Stimulated activated naive CD4-positive, alpha-beta T cell treated with Interleukin-2 at 50 U/mL for 16 hours (primary cell): Measurements from ENCODE around the gene ADAMTSL5.

Experiments
- DNase-seq: peaks from one replicate; lab custom pipeline; 2025; lab: John Stamatoyannopoulos, UW

The ADAMTSL5 gene

DNA sequence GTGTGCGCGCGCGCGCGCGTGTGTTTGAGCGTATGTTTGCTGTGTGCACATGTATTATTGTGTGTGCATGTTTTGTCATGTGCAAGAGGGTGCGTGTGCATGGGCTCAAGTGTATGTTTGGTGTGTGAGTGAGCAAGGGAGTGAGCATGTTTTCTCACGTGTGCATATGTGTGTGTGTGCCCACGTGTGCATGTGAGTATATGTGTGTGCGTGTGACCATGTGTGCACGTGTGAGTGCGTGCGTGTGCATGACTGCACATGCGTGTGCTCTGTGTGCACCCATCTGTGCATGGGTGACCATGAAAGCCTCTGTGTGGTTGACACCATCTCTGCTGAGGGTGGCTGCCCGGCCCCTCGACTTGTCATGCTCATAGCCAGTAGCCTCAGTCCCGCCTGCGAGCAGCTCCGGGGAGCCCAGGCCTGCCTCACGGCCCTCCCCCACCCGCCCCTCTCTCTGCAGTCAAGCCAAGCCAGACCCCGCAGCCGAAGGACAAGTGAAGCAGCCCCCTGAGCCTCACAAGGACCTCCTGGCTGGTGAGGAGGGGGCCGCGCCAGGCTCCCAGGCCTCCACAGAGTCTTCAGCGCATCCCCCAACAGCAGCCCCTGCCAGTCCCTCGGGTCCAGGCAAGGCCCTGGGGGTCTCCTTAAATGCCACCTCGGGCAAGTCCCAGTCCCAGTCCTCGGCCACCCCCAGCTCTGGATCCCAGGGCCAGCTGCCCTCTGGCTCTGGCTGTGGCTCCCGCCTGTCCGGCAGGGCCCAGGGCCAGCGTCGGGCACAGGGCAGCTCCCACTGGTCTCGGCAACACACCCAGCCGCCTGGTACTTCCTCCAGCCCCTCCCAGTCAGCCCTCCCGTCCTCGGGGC lies 15.9 kb downstream of the ADAMTSL5 start:
- DNase-seq: no peak

DNA sequence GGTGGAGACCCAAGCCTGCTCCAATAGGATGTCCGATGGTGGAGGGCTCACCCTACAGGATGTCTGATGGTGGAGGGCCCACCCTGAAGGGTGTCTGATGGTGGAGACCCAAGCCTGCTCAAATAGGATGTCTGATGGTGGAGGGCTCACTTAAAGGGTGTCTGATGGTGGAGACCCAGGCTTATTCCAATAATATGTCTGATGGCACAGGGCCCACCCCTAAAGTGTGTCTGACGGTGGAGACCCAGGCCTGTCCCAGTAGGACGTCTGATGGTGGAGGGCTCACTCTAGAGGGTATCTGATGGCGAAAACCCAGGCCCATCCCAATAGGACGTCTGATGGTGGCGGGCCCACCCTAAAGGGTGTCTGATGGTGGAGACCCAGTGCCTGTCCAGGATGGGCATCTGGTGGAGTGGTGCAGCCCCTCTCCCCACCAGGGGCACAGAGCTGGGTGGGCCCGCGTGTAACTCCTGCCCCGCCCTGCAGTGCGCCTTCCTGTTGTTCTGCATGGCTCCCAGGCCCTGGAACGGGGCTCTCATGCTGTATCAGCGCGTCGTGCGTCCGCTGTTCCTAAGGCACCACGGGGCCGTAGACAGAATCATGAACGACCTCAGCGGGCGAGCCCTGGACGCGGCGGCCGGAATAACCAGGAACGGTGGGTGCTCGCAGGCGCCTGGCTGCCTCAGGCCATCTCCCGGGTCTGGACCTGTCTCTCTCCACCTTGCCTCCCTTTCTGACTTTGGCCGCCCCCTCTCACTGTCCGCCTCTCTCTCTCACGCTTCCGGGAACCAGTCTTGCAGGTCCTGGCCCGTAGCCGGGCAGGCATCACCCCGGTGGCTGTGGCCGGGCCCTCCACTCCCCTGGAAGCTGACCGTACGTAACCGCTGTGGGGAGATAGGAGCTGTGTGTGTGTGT lies 16.8 kb downstream of the ADAMTSL5 start:
- DNase-seq: no peak

DNA sequence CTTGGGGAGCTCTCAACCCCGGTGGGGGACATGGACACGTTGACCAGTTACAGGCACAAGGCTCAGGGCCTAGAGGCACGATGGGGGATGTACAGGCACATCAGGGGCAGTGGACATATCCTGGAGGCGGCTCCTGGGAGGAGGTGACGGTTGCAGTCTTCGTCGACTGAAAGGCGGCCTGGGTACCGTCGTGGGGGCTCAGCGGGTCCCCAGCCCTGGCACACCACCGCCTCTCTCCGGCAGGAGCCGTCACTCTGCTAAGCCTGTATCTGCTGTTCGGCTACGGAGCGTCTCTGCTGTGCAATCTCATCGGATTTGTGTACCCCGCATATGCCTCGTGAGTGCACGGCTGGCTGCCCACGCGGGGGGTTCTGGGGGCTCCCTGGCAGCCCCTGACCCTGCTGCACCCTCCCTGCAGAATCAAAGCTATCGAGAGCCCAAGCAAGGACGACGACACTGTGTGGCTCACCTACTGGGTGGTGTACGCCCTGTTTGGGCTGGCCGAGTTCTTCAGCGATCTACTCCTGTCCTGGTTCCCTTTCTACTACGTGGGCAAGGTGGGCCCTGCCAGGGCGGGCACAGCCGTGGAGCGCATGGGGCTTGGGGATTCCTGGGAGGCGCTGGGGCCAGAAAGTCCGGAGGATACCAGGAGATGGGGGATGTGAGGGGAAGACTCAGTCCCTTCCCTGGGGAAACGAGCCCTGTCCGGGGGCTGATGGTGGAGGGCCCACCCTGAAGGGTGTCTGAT lies 17.6 kb downstream of the ADAMTSL5 start:
- DNase-seq: no peak

DNA sequence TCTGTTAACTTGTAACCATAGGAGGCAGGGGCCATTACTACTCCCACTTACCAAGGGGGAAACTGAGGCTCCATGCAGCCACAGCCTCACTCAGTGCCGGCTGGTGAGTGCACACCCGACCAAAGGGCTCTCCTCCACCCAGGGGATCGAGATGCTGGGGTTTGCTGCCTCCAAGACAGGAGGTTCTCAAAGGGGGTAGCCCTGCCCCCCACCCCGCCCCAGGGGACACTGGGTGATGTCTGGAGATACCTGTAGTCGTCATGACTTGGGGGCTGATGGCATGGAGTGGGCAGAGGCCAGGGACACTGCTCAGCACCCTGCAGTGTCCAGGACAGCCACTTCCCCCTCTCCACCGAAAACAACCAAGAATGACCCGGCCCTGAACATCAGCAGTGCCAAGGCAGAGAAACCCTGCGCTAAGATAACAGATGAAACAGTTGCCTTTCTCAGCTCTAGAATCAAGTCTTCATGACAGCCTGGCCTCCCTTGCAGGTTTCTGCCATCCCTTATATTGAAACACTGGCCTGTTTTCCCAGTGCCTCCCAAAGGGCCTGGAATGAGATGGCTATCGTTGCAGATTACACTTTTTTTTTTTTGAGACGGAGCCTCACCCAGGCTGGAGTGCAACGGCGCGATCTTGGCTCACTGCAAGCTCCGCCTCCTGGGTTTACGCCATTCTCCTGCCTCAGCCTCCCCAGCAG lies 18.6 kb downstream of the ADAMTSL5 start:
- DNase-seq: no peak

DNA sequence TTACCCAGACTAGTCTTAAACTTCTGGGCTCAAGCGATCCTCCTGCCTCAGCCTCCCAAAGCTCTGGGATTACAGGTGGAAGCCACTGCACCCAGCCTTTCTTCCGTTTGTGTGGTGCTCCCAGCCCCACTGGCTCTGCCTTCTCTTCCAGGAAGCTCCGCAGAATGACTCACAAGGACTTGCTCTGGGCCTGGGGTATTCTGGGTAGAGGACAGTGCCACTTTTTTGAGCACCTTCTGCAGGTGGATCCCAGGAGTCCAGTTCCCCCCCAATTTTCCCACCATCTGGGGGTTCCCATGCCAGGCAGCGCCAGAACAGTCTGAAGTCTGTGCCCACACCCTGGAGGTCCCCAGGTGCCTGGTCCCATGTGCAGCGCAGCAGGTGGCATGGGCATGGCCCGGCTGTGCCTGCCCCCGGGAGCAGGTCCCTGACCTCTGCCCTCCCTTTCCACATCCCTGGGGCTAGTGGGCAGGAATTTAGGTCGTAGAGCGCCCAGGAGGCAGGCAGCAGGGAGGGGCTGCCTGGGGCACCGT lies 20.3 kb downstream of the ADAMTSL5 start:
- no peak for DNase-seq

DNA sequence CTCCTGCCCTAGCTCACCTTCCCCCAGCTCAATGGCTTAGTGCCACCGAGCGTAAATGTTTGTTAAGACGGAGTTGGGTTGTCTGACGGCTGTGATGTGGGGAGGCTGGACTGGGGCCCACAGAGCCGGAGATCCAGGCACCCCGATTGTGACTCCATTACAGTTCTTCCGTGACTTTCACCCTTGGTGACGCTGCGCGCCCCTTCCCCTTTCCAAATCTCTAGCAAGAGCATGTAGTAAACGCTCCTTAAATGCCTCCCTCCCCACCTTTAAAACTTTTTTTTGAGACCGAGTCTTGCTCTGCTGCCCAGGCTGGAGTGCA lies 21.0 kb downstream of the ADAMTSL5 start:
- no peak for DNase-seq

DNA sequence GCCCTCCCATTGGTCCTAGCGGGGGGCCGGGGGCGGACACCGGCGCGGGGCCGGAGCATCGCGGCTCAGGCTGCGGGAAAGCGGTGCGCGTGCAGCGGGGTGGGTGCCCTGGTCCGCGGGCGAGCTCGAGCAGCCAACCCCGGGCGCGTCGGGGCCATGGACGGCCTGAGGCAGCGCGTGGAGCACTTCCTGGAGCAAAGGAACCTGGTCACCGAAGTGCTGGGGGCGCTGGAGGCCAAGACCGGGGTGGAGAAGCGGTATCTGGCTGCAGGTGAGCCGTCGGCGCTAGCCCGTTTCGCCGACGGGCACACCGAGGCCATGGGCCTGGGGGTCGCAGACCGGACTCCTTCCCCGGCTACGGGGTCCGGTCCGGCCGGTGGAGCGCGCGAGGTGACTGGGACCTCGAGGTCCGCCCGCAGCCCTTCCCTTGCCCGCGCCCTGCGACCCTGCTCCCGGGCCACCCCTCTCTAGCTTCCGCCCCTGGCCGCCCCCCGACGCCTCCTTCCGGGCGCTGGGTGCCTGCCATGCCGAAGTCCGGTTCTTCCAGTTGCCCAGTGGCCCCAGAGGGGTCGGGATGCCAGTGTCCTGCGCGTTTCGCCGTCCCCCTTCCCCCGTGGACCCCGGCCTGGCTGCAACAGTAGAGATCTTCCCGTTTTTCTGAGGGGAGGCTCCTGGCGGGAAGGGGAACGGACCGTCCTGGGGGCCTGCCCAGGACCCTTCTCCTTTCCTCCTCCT lies 21.5 kb downstream of the ADAMTSL5 start, which contains the start of gene REEP6:
REEP6 (plus strand) TSS at position 68 of the 735 bp plus-strand sequence; CDS start at position 157, 89 bp downstream.
- DNase-seq: no peak

DNA sequence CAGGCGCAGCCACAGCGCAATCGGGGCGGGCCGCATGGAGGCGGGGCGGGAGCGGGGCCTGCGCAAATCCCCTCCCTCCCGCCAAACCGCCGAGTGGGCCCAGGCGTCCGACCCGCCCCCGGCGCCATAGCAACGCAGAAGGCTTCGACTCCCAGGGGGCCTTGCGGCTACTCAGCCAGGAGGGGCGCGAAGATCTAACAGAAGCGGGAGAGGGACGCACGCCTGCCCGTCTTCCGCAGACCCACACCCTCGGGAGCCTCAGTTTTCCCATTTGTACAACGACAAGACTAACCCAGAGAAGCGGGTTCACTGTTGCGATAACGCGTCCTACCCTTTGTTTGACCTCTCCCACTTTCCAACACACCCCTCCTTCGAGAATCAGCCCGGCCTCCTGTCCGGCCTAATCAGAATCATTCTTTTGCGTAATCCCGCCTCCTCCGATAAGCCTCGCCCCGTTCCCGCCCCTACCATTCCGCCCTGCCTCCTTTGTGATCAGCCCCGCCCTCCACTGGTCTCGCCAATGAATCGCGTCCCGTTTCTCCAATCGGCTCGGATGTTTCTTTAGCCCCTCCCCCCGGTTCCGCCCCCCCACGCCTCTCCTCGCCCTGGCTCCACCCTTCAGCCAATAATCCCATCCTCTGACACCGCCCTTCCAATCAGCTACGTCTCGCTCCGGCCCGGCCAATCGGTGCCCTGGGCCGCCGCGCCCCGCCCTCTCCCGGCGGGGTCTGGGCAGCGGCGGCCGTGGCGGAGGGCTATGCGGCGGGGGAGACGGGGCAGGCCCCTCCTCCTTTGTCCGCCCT lies 22.3 kb downstream of the ADAMTSL5 start, which contains the start of gene PCSK4:
PCSK4 (minus strand) TSS at position 40 of the 803 bp plus-strand sequence; CDS start at position 36, 4 bp downstream.
- DNase-seq: peak; percentile 95

DNA sequence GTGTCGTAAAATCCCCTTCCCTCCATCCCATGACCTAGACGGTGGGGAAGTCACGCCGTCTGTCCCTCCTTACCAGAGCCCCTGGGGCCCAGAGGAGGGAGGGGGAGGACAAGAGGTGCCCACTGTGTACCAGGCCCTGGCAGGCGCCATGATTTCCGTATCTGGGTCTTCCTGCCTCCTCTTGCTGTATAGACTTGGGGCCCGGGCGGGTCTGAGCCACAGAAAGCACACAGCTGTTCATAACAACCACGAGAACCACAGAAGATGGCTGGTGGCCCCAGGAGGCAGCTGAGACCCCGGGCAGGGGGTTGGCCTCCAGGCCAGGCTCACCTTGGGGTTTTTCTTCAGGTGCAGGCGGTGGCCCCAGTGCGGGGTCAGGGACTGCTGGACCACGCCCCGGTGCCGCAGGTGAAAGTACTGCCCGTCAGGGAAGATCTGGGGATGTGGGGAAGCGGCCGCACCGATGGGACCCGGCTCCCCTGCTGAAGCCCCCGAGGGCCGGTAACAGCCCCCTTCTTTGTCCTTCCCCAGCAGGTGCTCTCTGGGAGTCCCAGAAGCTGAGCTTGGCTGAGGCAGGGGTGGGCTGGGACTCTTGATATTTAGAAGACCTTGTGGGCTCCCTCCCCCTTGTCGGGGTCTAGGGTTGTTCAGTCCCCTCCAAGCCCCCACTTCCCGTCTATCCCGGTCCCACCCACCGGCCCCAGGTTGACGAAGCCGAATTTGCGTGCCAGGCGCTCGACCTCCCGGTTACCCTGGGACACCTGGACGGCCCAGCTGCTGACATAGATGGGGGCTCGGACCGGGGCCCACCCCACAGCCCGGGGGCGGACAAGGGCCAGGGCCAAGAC lies 23.1 kb downstream of the ADAMTSL5 start:
- no peak for DNase-seq

DNA sequence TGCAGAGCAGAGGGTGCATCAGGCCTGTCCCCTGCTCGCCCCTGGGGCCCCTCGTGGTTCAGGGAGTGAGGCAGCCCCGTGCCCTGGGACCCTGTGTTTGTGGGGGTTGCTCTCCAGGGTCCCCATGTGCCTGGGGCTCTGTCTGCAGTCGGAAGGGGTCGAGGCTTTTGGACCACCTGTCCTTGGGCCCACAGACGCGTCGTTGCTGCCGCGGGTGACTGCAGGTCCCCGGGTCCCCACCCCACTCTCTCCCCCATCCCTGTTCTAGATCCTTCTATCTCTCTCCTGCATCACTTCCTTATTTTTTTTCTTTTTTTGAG lies 24.6 kb downstream of the ADAMTSL5 start:
- no peak for DNase-seq

DNA sequence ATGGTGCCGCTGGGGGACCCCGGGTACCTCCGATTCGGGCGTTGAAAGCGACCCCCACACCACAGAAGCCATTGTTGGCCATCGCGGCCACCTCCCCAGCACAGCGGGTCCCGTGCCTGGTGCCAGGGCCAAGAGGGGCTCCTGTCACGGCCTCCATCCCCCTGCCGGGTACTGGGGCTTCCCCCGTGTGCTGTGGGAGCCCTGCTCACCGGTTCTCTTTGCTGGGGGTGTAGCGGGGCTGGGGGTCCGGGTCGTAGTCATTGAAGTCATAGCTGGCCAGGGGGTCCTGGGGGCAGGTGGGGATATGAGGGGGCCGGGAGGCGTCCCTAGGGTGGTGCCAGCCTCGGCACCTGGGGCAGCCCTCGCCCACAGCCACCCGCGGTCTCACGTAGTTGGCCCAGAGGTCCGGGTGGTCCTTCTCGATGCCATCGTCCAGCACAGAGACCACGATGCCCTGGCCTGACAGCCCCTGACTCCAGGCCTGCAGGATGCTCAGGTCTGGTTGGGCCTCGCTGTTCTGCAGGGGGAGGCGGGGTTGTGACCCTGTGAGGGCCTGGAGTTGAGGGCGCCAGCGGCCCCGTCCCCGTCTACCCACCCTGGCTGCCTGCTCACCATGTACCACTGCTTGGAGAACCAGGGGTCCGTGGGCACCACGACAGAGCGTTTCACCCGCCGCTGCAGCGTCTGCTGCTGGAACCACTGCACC lies 25.1 kb downstream of the ADAMTSL5 start:
- no peak for DNase-seq

DNA sequence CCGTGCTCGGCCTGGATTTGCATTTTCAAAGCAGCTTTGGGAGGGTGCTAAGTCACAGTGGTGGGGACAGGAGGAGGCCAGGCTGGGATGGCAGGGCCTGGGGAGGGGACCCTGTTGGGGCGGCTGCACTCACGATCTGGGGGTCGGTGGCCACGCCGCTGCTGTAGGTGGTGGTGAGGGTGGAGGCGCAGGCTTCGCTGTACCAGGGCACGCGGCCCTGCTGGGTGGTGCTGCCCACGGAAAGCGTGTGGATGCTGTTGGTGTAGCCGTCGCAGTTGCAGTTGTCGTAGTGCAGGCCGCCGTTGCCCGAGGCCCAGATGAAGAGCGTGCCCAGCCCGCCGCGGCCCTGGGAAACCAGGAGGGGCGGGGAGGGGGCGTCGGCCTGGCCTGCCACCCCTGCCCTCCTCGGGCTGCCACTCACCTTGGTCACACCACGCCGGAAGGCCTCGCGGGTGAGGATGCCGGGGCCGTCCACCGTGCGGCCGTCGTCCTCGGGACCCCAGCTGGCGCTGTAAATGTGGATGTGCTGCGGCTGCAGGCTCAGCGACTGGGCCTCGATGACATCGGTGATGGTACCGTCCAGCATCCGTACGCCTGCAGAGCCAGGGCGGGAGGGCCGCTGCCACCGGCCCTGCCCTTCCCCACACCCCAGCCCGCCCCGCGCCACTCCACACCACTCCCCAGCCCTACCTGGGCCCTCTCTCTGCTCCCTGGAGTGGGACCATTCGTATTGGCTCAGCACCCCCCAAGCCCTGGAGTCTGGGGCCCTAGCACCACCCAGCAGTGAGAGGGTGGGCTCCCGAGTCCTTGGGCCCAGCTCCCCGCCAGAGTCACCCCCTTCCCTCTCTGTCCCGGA lies 25.9 kb downstream of the ADAMTSL5 start:
- DNase-seq: no peak

DNA sequence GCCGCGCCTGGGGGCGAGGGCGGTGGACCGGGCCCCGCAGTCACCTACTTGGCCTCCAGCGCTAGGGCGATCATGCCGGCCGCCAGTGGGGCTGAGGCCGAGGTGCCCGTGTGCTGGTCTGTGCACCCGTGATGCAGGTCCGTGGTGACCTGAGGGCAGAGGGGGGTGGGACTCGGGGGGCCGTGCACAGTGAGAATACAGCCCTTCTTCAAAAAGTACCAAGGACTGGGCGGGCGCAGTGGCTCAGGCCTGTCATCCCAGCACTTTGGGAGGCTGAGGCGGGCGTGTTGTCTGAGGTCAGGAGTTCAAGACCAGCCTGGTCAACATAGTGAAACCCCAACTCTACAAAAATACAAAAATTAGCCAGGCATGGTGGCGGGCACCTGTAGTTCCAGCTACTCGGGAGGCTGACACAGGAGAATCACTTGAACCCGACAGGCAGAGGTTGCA lies 28.8 kb downstream of the ADAMTSL5 start:
- DNase-seq: no peak

DNA sequence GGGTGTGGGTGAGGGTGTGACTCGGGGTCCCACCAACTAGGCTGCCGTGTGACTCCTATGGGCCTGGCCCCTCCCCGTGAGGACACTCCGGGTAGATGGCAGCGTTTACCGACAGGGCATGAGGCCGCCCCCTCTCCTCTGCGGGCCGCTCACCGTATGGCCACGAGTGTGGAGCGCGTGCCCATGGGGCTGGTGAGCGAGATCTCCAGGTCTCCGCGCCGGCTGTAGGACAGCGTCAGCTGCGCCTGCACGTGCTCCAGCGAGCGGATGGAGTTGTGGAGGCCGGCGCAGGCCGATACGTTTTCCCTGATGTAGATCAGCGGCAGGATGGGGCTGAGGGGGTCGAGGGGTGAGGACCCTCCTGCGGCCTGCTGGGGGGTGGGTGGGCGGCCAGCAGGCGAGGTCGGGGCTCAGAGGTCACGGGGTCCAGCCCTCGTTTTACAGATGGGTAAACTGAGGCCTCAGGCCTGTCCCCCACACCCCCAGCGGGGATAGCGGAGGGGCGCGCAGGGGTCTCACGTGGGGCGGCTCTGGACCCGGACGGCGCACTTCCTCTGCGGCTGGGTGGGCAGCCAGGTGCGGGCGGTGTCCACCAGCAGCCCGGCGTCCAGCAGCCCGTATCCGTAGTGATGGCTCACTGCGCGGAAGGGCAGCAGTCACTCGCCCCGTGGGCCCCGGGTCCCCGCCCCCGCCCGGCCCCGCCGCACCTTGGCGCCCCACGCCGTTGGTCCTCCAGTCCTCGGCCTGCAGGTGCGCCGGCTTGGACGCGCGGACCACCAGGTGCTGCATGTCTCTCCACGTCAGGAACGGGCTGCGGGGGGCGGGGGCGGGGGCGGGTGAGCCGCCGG lies 29.5 kb downstream of the ADAMTSL5 start:
- DNase-seq: no peak

DNA sequence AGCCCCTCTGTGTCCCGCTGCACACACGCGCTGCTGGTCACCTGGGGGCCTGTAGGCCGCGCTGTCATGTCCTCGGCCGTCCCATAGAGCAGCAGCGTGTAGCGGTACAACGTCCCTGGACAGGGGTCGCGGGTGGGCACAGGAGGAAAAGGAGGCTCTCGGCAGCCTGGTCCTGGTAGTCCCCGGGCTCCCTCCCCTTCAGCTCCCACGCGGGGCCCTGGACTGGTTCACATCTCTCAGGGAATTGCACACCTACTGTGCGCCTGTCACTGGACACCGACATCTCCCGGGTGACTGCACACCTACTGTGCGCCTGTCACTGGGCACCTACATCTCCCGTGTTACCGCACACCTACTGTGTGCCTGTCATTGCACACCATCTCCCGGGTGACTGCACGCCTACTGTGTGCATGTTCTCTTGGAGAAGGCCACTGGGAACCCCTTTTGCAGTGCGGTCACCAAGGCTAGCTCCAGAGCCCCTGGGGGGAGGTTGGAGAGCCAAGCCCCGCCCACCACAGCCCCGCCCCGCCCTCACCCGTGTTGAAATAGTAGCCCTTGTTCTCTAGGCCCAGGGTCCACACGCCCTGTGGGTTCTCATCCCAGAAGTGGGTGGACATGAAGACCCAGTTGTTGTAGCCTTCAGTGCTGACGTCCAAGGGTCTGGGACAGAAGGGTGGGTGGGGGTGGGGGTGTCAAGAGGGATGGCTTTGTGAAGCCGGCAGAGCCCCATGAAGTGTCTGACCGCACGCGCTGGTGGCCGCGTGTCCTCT lies 30.3 kb downstream of the ADAMTSL5 start:
- no peak for DNase-seq
